HL-60 (cell line): Measurements from ENCODE around the gene SH3BGRL3.

ENCODE experiments used
- DNase-seq, 2 experiments: peaks; one replicate each; pipeline ENCODE4 v3.0.0-alpha.2; 2010 to 2020; ENCODE audit warnings: low read depth in 1 of 2, low spot score in 1 of 2
- H3K27ac ChIP-seq: fragments of 250-450 bp; sonication (Bioruptor Pico); replicated peaks from 2 replicates; pipeline ENCODE4 v1.5.1; 2020; ENCODE audit warnings: mild to moderate bottlenecking, moderate library complexity
- H3K27me3 ChIP-seq: fragments of 250-450 bp; sonication (Bioruptor Pico); 2 replicates; pipeline ENCODE4 v1.5.1; 2021; ENCODE audit warnings: mild to moderate bottlenecking, moderate library complexity; ENCODE audit not compliant: insufficient read depth, poor library complexity, severe bottlenecking
- H3K4me3 ChIP-seq: replicated peaks from 2 replicates; pipeline ENCODE4 v1.5.1; 2011; ENCODE audit warnings: mild to moderate bottlenecking, control low read depth, low read length; ENCODE audit not compliant: insufficient read depth
- CTCF ChIP-seq: IDR thresholded peaks from one replicate; pipeline ENCODE4 v1.5.1; 2011; ENCODE audit warnings: low read length, control low read depth, inconsistent platforms; ENCODE audit not compliant: insufficient read depth
- GABPA ChIP-seq: IDR thresholded peaks from 2 replicates; pipeline ENCODE4 v1.6.1; 2012; ENCODE audit warnings: low read depth
- POLR2AphosphoS5 ChIP-seq: IDR thresholded peaks from 2 replicates; pipeline ENCODE4 v1.6.1; 2012; ENCODE audit warnings: low read depth
- REST ChIP-seq: IDR thresholded peaks from 2 replicates; pipeline ENCODE4 v1.6.1; 2012; ENCODE audit warnings: low read depth; ENCODE audit not compliant: insufficient replicate concordance
- SPI1 ChIP-seq: IDR thresholded peaks from 2 replicates; pipeline ENCODE4 v1.6.1; 2012; ENCODE audit warnings: low read depth, mild to moderate bottlenecking, borderline replicate concordance

Gene SH3BGRL3

DNA sequence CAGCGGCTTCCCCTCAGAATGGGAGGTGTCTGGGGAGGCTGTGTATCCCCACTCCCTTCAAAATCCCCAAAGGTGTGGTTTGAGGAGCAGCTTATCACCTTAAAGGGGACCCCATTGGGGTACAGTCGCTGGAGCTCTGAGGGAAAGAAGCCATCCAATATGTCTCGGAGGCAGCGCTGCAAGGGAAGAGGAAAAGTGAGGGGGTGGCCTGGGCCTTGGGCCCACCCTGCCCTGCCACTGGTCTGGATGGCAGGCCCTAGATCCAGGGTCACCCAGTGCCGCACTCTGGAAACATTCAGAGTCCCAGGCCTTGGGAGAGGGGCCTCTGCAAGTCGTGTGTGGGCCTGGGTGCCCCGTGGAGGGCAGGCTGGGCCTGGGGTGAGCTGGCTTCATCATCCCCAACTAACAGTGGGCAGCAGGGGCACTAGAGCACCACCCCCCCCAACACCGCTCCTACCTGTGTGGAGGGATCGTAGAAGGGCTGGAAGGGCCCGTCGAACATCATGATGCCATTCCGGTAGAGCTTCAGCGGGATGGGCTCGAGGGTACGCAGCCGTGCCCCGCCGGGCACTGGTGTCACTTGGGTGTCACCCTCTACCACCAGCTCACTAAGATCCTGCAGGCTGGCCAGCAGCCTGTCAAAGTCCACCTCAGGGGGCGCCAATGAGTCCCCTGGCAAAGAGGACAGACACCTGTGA, 5.6 kb downstream of the SH3BGRL3 start:
- no peak overlapping the region for H3K4me3 ChIP-seq
- H3K27ac ChIP-seq = peak overlapping the region; percentile 99
- no peaks in the 10 kb centered on the region for H3K27me3 ChIP-seq
- TF ChIP-seq CTCF = no peak
- TF ChIP-seq POLR2AphosphoS5 = no peak
- peak in 1 of 2 experiments; percentile 47 for DNase-seq

GRCh38 chr1:26286064-26286416, 6.2 kb downstream of the SH3BGRL3 start:
- peak overlapping the region; percentile 99 for H3K27ac ChIP-seq
- TF ChIP-seq SPI1 (no peak), GABPA (no peak)
- no peak for DNase-seq
- H3K4me3 ChIP-seq = no peak overlapping the region
- H3K27me3 ChIP-seq = no peaks in the 10 kb centered on the region

DNA sequence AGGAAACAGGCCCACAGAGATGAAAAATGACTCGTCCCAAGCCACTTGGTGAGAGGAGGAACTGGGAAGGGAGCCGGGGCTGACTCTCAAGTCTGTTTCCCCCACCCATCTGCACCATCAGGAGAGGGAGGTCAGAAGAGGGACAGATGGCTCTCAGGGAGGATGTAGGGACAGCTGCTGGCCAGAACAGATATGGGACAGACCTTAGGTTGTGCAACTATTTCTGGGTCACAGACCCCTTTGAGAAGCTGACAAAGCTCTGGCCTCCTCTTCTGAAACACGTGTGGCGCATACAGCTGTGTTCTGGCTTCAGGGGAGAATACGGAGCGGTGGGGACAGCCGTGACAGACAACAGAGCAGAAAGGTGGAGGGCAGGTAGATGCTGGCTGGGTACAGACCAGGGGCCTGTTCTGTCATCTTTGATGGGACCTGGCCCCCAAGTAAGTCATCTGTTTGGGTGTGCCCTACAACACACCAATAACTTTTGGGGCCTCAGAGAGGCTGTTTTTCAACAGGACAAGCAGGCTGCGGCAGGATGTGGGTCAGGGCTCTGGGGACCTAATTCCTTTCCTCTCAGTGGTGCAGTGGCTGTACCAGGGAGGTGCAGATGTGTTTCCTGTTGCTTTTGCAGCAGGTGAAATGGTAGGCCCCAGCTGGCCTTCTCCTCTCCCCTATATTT, 7.3 kb downstream of the SH3BGRL3 start:
- no peak overlapping the region for H3K4me3 ChIP-seq
- DNase-seq = peak in 1 of 2 experiments; percentile 80
- TF ChIP-seq POLR2AphosphoS5 = peak; percentile 76; the same call in 1 of the 2 replicates
- no peak for TF ChIP-seq REST
- TF ChIP-seq SPI1 = peak; percentile 52; the same call in 1 of the 2 replicates
- no peak for TF ChIP-seq GABPA
- TF ChIP-seq CTCF = no peak
- no peaks in the 10 kb centered on the region for H3K27me3 ChIP-seq
- peak overlapping the region; percentile 99 for H3K27ac ChIP-seq

- H3K4me3 ChIP-seq = no peak overlapping the region
- no peak for DNase-seq
- peak overlapping the region; percentile 99 for H3K27ac ChIP-seq
- TF ChIP-seq CTCF (no peak), REST (no peak), SPI1 (no peak), GABPA (no peak), POLR2AphosphoS5 (no peak)
- H3K27me3 ChIP-seq = no peaks in the 10 kb centered on the region
Observed at GRCh38 chr1:26287811-26288210, 7.9 kb downstream of the SH3BGRL3 start.
